GM12892 (cell line): Measurements from ENCODE around the gene S100A7A.

ENCODE experiments used
- DNase-seq: peaks from one replicate; pipeline ENCODE4 v3.0.0; 2011; ENCODE audit not compliant: insufficient read length
- FAIRE-seq: peaks from 2 replicates; lab custom pipeline; 2011; peaks lifted over from hg19 to GRCh38; lab: Jason Lieb, UNC
- POLR2A ChIP-seq: IDR thresholded peaks from 2 replicates; pipeline ENCODE4 v1.6.1; 2011; ENCODE audit warnings: low read depth, low read length, control low read depth
- POLR2AphosphoS5 ChIP-seq: IDR thresholded peaks from 2 replicates; pipeline ENCODE4 v1.6.1; 2011; ENCODE audit warnings: low read depth, low read length, control low read depth
- TAF1 ChIP-seq: IDR thresholded peaks from 2 replicates; pipeline ENCODE4 v1.6.1; 2011; ENCODE audit warnings: low read depth, mild to moderate bottlenecking, control low read depth, low read length, borderline replicate concordance

Gene S100A7A

GRCh38 chr1:153387001-153387400 lies 29.3 kb upstream of the S100A7A start:
- no peak for TF ChIP-seq POLR2AphosphoS5
- TF ChIP-seq TAF1 = no peak
- no peak for TF ChIP-seq POLR2A
- DNase-seq (no peak), FAIRE-seq (no peak)

GRCh38 chr1:153387785-153388184 lies 28.5 kb upstream of the S100A7A start:
- no peak for TF ChIP-seq POLR2A
- no peak for FAIRE-seq
- no peak for DNase-seq

- FAIRE-seq = no peak
- DNase-seq = no peak
- no peak for TF ChIP-seq TAF1
- no peak for TF ChIP-seq POLR2A
- TF ChIP-seq POLR2AphosphoS5 = no peak
Measured at GRCh38 chr1:153389401-153389800, 26.9 kb upstream of the S100A7A start.

- TF ChIP-seq TAF1 (no peak), POLR2A (no peak), POLR2AphosphoS5 (no peak)
- no peak for FAIRE-seq
Measured at GRCh38 chr1:153389973-153390879, 26.1 kb upstream of the S100A7A start.

GRCh38 chr1:153390938-153391710 lies 25.2 kb upstream of the S100A7A start, which contains the start of gene S100A8:
S100A8 (minus strand) TSS chr1:153391073; CDS start chr1:153390535, 538 bp downstream.
- TF ChIP-seq POLR2AphosphoS5 (no peak), TAF1 (no peak), POLR2A (no peak)
- no peak for FAIRE-seq
- no peak for DNase-seq

More at GRCh38 chr1:153389973-153390879, 26.1 kb upstream of the S100A7A start:
- no peak for DNase-seq

- no peak for DNase-seq
- TF ChIP-seq POLR2A (no peak), TAF1 (no peak), POLR2AphosphoS5 (no peak)
- FAIRE-seq = no peak
Measured at GRCh38 chr1:153392258-153392657, 24.1 kb upstream of the S100A7A start.

- TF ChIP-seq POLR2AphosphoS5 (no peak), POLR2A (no peak), TAF1 (no peak)
- DNase-seq (no peak), FAIRE-seq (no peak)
Measured at GRCh38 chr1:153392822-153393221, 23.5 kb upstream of the S100A7A start.

- no peak for TF ChIP-seq POLR2AphosphoS5
- no peak for TF ChIP-seq TAF1
- no peak for TF ChIP-seq POLR2A
- FAIRE-seq (no peak), DNase-seq (no peak)
Measured at GRCh38 chr1:153393926-153394325, 22.4 kb upstream of the S100A7A start.

GRCh38 chr1:153394391-153394790 lies 21.9 kb upstream of the S100A7A start:
- TF ChIP-seq TAF1 (no peak), POLR2A (no peak), POLR2AphosphoS5 (no peak)
- FAIRE-seq = no peak
- DNase-seq = no peak

GRCh38 chr1:153395136-153395685 lies 21.1 kb upstream of the S100A7A start:
- DNase-seq (no peak), FAIRE-seq (no peak)
- TF ChIP-seq POLR2A (no peak), TAF1 (no peak), POLR2AphosphoS5 (no peak)

GRCh38 chr1:153395776-153396175 lies 20.5 kb upstream of the S100A7A start:
- TF ChIP-seq POLR2A = no peak
- TF ChIP-seq POLR2AphosphoS5 = no peak
- no peak for TF ChIP-seq TAF1
- no peak for DNase-seq
- no peak for FAIRE-seq

GRCh38 chr1:153396461-153396860 lies 19.9 kb upstream of the S100A7A start:
- no peak for DNase-seq
- no peak for FAIRE-seq
- TF ChIP-seq POLR2A (no peak), POLR2AphosphoS5 (no peak), TAF1 (no peak)
